Nucleus accumbens (tissue), 56 donors: Measurements from ENCODE around the gene DDX51.
A peak's percentile ranks its signal among the peaks of the same experiment; 100 is the strongest.

Experiments
- DNase-seq, 56 donors: peaks; one replicate each; lab custom pipeline; 2025; lab: John Stamatoyannopoulos, UW

The DDX51 gene

GRCh38 chr12:132144115-132144809, at the start of gene DDX51, which contains the start of gene NOC4L:
Gene DDX51 (minus strand): TSS chr12:132144319. CDS start chr12:132144296, 23 bp downstream.
Gene NOC4L (plus strand): TSS chr12:132144457. CDS start chr12:132144489, 32 bp downstream.
- DNase-seq = peak in 54 of 56 donors; percentile 48 to 95 (median 86)

GRCh38 chr12:132191715-132192553, 47.8 kb upstream of the DDX51 start:
- no peak for DNase-seq

- DNase-seq = no peak
Observed at GRCh38 chr12:132190834-132191500, 46.8 kb upstream of the DDX51 start.

GRCh38 chr12:132190012-132190755, 46.1 kb upstream of the DDX51 start:
- no peak for DNase-seq

GRCh38 chr12:132189378-132190011, 45.4 kb upstream of the DDX51 start:
- peak in 42 of 56 donors; percentile 6 to 81 (median 38) for DNase-seq

- no peak for DNase-seq
Observed at GRCh38 chr12:132188916-132189325, 44.8 kb upstream of the DDX51 start.

- no peak for DNase-seq
Observed at GRCh38 chr12:132188451-132188901, 44.4 kb upstream of the DDX51 start.

- DNase-seq = no peak
Observed at GRCh38 chr12:132187646-132188450, 43.7 kb upstream of the DDX51 start.

GRCh38 chr12:132186857-132187620, 42.9 kb upstream of the DDX51 start:
- DNase-seq = no peak

- no peak for DNase-seq
Observed at GRCh38 chr12:132186208-132186856, 42.2 kb upstream of the DDX51 start.

GRCh38 chr12:132185705-132186104, 41.6 kb upstream of the DDX51 start:
- no peak for DNase-seq

- no peak for DNase-seq
Observed at GRCh38 chr12:132182711-132183365, 38.7 kb upstream of the DDX51 start.

- no peak for DNase-seq
Observed at GRCh38 chr12:132182206-132182710, 38.1 kb upstream of the DDX51 start.

- no peak for DNase-seq
Observed at GRCh38 chr12:132181570-132182200, 37.6 kb upstream of the DDX51 start.

GRCh38 chr12:132180648-132181546, 36.8 kb upstream of the DDX51 start:
- DNase-seq = no peak
